ENCODE results near the gene RNF166. TPM values are rescaled to one million over a fixed set of nuclear protein-coding genes. Genes with fewer than 3 reads are reported as not detected.

Gene RNF166
- total and polyA plus RNA-seq, 2 of the 13 experiments (the other 11 are each of a cell fraction or from before 2014, with no cell fraction given) = 21.4 to 23.0 TPM

GRCh38 chr16:88649924-88650748 lies 56.1 kb downstream of the RNF166 start (continued):
- TF ChIP-seq ZNF317 (CRISPR knock-in tag; IDR thresholded peaks at IDR 0.05) = peak; percentile 46; the same call in 1 of the 2 replicates
- TF ChIP-seq ZNF207 (IDR thresholded peaks at IDR 0.05; ENCODE audit: borderline replicate concordance) = no peak
- TF ChIP-seq SKIL (CRISPR knock-in tag; IDR thresholded peaks at IDR 0.05; ENCODE audit: borderline replicate concordance) = peak; percentile 21; the same call in 1 of the 2 replicates
- TF ChIP-seq HMGXB3 (CRISPR knock-in tag; IDR thresholded peaks at IDR 0.05; ENCODE audit: borderline replicate concordance) = no peak
- peak; percentile 60; the same call in 1 of the 2 replicates for TF ChIP-seq SP4 (CRISPR knock-in tag; IDR thresholded peaks at IDR 0.05)
- no peak for TF ChIP-seq ZNF639 (CRISPR knock-in tag; conservative IDR thresholded peaks at IDR 0.05)
- 0 out of 2 replicates have a peak, but pooled peaks have one; percentile 3 for TF ChIP-seq KMT2B (CRISPR knock-in tag; IDR thresholded peaks at IDR 0.05)
- peak; percentile 7 for TF ChIP-seq SRSF1 (optimal IDR thresholded peaks at IDR 0.05; ENCODE audit: low read depth, low read length)
- TF ChIP-seq SPEN (CRISPR knock-in tag; IDR thresholded peaks at IDR 0.05; ENCODE audit: low read depth) = peak; percentile 38
- TF ChIP-seq ZNF687 (CRISPR knock-in tag; IDR thresholded peaks at IDR 0.05) = peak; percentile 33
- TF ChIP-seq ZNF263 (CRISPR knock-in tag; IDR thresholded peaks at IDR 0.05) = peak; percentile 90
- TF ChIP-seq POLR2A (IDR thresholded peaks at IDR 0.05; ENCODE audit: insufficient read depth in 1 of 2, low read depth in 2 of 2, low read length in 2 of 2) = peak in 1 of 2 experiments; percentile 14; a peak in 2 of 4 replicates
- 0 out of 2 replicates have a peak, but pooled peaks have one; percentile 30 for TF ChIP-seq IRF9 (CRISPR knock-in tag; IDR thresholded peaks at IDR 0.05; ENCODE audit: borderline replicate concordance)
- TF ChIP-seq SAP130 (CRISPR knock-in tag; IDR thresholded peaks at IDR 0.05; ENCODE audit: low read depth) = peak; percentile 67
- TF ChIP-seq PTBP1 (IDR thresholded peaks at IDR 0.05; ENCODE audit: low read depth, low read length, poor library complexity, severe bottlenecking) = peak; percentile 60
